Measurements from ENCODE around the gene RBM17. TPM values are rescaled to one million over a fixed set of nuclear protein-coding genes. Genes with fewer than 3 reads are reported as not detected.

RBM17 gene
- total and polyA plus RNA-seq, 10 of the 15 experiments (the other 5 are each of a cell fraction or from before 2014, with no cell fraction given), result 28.4 to 181 (median 83.9) TPM

GRCh38 chr10:6077071-6077675 is 11.7 kb upstream of the RBM17 start:
- Histone ChIP-seq H3K9me3 (replicated peaks; ENCODE audit: control insufficient read depth, insufficient read depth, low read length) (no peaks in the 10 kb centered on the region; the same call in 2 of the 3 replicates), H3K79me2 (ENCODE audit: control insufficient read depth, insufficient read depth, low read length) (no peaks in the 10 kb centered on the region), H3K4me1 (ENCODE audit: control insufficient read depth, insufficient read depth, low read length) (peaks cover under 1% of the 10 kb centered on the region), H3K27ac (ENCODE audit: control insufficient read depth, insufficient read depth) (no peak overlapping the region), H3K9ac (ENCODE audit: control insufficient read depth, insufficient read depth, low read length) (no peak overlapping the region), H3K36me3 (ENCODE audit: control insufficient read depth in 2 of 2, insufficient read depth in 2 of 2, low read length in 1 of 2) (no peaks in the 10 kb centered on the region), H2AFZ (ENCODE audit: control insufficient read depth, low read depth, low read length) (no peak overlapping the region), H3K4me3 (no peak overlapping the region), H4K20me1 (ENCODE audit: control insufficient read depth, insufficient read depth) (no peaks in the 10 kb centered on the region), H3K4me2 (ENCODE audit: control insufficient read depth, insufficient read depth) (no peak overlapping the region), H3K27me3 (replicated peaks in 1 of 2; ENCODE audit: control insufficient read depth in 2 of 2, insufficient read depth in 2 of 2, low read length in 1 of 2) (no peaks in the 10 kb centered on the region; a peak in 1 of 4 replicates)
- SMC1A ChIA-PET (ENCODE audit: uncharacterized antibody, unreplicated experiment), result interaction anchor here (1.3 kb wide), 1 partner anchor 10 kb away, joined by 3 read pairs; no protein-coding TSS in a partner anchor
- in situ Hi-C loops (cut with MboI), result no loop called here
- CTCF ChIA-PET, result interaction anchor here (0.6 to 2.4 kb wide), 3 partner anchors 9 to 101 kb away, joined by 4 to 10 read pairs (median 5); no protein-coding TSS in a partner anchor
- WGBS (ENCODE audit: insufficient coverage, insufficient replicate concordance, low lambda C conversion rate, missing lambda C conversion rate), result 72% methylated on average over 12 of the region's 12 CpGs
- intact Hi-C loops (cut with micrococcal nuclease; ENCODE audit: unreplicated experiment), result no loop called here
- no peak for ATAC-seq
- no peak for FAIRE-seq
- RAD21 ChIA-PET (ENCODE audit: unreplicated experiment), result no interaction called here
- BruUV-seq (replicated peaks), result no TSS peak
- no peak for DNase-seq (ENCODE audit: low read depth, low spot score)
- POLR2A ChIA-PET, result no interaction called here
- TF ChIP-seq, protein P1, sequence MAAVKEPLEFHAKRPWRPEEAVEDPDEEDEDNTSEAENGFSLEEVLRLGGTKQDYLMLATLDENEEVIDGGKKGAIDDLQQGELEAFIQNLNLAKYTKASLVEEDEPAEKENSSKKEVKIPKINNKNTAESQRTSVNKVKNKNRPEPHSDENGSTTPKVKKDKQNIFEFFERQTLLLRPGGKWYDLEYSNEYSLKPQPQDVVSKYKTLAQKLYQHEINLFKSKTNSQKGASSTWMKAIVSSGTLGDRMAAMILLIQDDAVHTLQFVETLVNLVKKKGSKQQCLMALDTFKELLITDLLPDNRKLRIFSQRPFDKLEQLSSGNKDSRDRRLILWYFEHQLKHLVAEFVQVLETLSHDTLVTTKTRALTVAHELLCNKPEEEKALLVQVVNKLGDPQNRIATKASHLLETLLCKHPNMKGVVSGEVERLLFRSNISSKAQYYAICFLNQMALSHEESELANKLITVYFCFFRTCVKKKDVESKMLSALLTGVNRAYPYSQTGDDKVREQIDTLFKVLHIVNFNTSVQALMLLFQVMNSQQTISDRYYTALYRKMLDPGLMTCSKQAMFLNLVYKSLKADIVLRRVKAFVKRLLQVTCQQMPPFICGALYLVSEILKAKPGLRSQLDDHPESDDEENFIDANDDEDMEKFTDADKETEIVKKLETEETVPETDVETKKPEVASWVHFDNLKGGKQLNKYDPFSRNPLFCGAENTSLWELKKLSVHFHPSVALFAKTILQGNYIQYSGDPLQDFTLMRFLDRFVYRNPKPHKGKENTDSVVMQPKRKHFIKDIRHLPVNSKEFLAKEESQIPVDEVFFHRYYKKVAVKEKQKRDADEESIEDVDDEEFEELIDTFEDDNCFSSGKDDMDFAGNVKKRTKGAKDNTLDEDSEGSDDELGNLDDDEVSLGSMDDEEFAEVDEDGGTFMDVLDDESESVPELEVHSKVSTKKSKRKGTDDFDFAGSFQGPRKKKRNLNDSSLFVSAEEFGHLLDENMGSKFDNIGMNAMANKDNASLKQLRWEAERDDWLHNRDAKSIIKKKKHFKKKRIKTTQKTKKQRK (IDR thresholded peaks at IDR 0.05; ENCODE audit: low read depth, low read length), result no peak
- TF ChIP-seq, protein P2, sequence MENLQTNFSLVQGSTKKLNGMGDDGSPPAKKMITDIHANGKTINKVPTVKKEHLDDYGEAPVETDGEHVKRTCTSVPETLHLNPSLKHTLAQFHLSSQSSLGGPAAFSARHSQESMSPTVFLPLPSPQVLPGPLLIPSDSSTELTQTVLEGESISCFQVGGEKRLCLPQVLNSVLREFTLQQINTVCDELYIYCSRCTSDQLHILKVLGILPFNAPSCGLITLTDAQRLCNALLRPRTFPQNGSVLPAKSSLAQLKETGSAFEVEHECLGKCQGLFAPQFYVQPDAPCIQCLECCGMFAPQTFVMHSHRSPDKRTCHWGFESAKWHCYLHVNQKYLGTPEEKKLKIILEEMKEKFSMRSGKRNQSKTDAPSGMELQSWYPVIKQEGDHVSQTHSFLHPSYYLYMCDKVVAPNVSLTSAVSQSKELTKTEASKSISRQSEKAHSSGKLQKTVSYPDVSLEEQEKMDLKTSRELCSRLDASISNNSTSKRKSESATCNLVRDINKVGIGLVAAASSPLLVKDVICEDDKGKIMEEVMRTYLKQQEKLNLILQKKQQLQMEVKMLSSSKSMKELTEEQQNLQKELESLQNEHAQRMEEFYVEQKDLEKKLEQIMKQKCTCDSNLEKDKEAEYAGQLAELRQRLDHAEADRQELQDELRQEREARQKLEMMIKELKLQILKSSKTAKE (IDR thresholded peaks at IDR 0.05; ENCODE audit: low read depth, poor library complexity, severe bottlenecking), result no peak
- TF ChIP-seq RFX5 (IDR thresholded peaks at IDR 0.05; ENCODE audit: low read depth, low read length) (no peak), ZNF622 (IDR thresholded peaks at IDR 0.05) (no peak), TCF7 (IDR thresholded peaks at IDR 0.05; ENCODE audit: borderline replicate concordance) (no peak), TAF1 (IDR thresholded peaks at IDR 0.05; ENCODE audit: borderline replicate concordance, low read depth, low read length) (no peak), LARP7 (IDR thresholded peaks at IDR 0.05) (no peak), EP300 (IDR thresholded peaks at IDR 0.05; ENCODE audit: borderline replicate concordance in 1 of 2, control insufficient read depth in 1 of 2, low read depth in 2 of 2, low read length in 2 of 2) (no peak), ZNF207 (IDR thresholded peaks at IDR 0.05; ENCODE audit: borderline replicate concordance) (no peak), USF1 (IDR thresholded peaks at IDR 0.05; ENCODE audit: borderline replicate concordance, extremely low read length, insufficient read depth, low read depth, low read length) (no peak), YY1 (IDR thresholded peaks at IDR 0.05; ENCODE audit: low read depth, low read length) (no peak)
- TF ChIP-seq, protein P3, sequence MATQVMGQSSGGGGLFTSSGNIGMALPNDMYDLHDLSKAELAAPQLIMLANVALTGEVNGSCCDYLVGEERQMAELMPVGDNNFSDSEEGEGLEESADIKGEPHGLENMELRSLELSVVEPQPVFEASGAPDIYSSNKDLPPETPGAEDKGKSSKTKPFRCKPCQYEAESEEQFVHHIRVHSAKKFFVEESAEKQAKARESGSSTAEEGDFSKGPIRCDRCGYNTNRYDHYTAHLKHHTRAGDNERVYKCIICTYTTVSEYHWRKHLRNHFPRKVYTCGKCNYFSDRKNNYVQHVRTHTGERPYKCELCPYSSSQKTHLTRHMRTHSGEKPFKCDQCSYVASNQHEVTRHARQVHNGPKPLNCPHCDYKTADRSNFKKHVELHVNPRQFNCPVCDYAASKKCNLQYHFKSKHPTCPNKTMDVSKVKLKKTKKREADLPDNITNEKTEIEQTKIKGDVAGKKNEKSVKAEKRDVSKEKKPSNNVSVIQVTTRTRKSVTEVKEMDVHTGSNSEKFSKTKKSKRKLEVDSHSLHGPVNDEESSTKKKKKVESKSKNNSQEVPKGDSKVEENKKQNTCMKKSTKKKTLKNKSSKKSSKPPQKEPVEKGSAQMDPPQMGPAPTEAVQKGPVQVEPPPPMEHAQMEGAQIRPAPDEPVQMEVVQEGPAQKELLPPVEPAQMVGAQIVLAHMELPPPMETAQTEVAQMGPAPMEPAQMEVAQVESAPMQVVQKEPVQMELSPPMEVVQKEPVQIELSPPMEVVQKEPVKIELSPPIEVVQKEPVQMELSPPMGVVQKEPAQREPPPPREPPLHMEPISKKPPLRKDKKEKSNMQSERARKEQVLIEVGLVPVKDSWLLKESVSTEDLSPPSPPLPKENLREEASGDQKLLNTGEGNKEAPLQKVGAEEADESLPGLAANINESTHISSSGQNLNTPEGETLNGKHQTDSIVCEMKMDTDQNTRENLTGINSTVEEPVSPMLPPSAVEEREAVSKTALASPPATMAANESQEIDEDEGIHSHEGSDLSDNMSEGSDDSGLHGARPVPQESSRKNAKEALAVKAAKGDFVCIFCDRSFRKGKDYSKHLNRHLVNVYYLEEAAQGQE (IDR thresholded peaks at IDR 0.05; ENCODE audit: low read depth, low read length), result no peak
